ENCODE data around the gene UBE2S. TPM values are rescaled to one million over a fixed set of nuclear protein-coding genes. Genes with fewer than 3 reads are reported as not detected.

UBE2S gene
- total RNA-seq, 1 donor from 2014 or later = 38.2 TPM

DNA sequence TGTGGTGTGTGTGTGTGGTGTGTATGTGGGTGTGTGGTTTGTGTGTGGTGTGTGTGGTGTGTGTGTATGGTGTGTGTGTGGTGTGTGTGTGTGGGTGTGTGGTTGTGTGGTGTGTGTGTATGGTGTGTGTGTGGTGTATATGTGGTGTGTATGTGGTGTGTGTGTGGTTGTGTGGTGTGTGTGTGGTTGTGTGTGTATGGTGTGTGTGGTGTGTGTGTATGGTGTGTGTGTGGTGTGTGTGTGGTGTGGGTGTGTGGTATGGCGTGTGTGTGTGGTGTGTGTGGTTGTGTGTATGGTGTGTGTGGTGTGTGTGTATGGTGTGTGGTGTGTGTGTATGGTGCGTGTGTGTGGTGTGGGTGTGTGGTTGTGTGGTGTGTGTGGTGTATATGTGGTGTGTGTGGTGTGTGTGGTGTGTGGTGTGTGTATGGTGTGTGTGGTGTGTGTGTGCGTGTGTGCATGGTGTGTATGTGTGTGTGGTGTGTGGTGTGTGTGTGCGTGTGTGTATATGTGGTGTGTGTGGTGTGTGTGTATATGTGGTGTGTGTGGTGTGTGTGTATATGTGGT, 26.9 kb upstream of the UBE2S start:
- FAIRE-seq = peak; percentile 100
- Histone ChIP-seq H3K4me3 (ENCODE audit: low read depth, low read length) (no peak overlapping the region), H3K27me3 (ENCODE audit: control insufficient read depth, insufficient read depth, low read length) (peaks cover 7% of the 10 kb centered on the region), H3K36me3 (ENCODE audit: control insufficient read depth, insufficient read depth, low read length) (no peaks in the 10 kb centered on the region)
- no peak for DNase-seq (ENCODE audit: low read depth)
- TF ChIP-seq, protein P1, sequence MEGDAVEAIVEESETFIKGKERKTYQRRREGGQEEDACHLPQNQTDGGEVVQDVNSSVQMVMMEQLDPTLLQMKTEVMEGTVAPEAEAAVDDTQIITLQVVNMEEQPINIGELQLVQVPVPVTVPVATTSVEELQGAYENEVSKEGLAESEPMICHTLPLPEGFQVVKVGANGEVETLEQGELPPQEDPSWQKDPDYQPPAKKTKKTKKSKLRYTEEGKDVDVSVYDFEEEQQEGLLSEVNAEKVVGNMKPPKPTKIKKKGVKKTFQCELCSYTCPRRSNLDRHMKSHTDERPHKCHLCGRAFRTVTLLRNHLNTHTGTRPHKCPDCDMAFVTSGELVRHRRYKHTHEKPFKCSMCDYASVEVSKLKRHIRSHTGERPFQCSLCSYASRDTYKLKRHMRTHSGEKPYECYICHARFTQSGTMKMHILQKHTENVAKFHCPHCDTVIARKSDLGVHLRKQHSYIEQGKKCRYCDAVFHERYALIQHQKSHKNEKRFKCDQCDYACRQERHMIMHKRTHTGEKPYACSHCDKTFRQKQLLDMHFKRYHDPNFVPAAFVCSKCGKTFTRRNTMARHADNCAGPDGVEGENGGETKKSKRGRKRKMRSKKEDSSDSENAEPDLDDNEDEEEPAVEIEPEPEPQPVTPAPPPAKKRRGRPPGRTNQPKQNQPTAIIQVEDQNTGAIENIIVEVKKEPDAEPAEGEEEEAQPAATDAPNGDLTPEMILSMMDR (IDR thresholded peaks at IDR 0.05; ENCODE audit: insufficient read depth, low read length, severe bottlenecking) = no peak

DNA sequence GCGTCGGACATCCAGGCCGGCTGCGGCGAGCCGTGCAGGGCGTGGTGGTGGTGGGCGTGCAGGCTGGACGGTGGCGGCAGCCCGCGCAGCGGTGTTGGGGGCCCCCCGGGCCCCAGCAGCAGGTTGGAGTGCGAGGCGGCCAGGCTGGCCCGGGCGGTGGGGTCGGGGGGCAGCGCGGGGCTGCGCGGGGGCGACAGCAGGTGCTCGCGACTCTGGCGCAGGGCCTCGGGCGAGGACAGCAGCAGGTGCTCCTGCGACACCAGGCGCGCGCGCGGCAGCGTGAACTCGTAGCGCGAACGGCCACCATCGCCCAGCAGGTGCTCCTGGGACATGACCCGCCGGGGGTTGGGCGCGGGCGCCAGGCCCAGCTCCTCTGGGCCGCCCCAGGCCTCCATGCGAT, 25.7 kb upstream of the UBE2S start:
- FAIRE-seq (no peak), DNase-seq (ENCODE audit: low read depth) (no peak)
- H3K36me3 ChIP-seq (ENCODE audit: control insufficient read depth, insufficient read depth, low read length) = no peaks in the 10 kb centered on the region
- H3K27me3 ChIP-seq (ENCODE audit: control insufficient read depth, insufficient read depth, low read length) = peaks cover 2% of the 10 kb centered on the region
- TF ChIP-seq, protein P1 (IDR thresholded peaks at IDR 0.05; ENCODE audit: insufficient read depth, low read length, severe bottlenecking) = no peak
- H3K4me3 ChIP-seq (ENCODE audit: low read depth, low read length) = no peak overlapping the region

DNA sequence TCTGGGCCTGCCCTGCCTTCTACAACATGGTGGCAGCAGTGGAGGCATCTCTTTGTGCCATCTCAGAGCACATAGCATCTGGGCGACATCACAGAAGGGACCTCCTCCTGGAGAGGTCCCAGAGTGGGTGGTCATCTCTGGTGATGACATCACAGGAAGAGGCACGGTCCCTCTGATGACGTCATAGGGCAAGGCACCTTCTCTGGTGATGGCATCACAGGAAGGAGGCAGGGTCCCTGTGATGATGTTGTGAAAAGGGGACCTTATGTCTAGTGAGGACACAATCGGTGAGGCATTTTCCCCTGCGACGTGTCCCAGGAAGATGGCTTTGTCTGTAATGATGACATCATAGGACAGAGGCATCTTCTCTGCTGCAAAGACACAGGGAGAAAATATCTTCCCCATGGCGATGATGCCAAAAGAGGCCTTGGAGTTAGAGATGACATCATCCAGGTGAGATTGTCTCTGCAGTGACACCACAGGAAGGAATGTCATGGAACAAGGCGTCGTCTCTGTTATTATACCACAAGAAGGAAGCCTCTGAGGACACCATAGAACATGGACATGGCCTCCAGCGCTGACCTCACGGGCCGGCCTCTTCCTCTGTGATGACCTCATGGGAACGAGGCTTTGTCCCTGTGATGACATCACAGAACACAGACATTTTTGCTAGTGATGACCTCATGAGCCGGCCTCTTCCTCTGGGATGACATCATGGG, 24.8 kb upstream of the UBE2S start:
- FAIRE-seq (peak; percentile 66), DNase-seq (ENCODE audit: low read depth) (no peak)
- no peak overlapping the region for H3K4me3 ChIP-seq (ENCODE audit: low read depth, low read length)
- no peaks in the 10 kb centered on the region for H3K27me3 ChIP-seq (ENCODE audit: control insufficient read depth, insufficient read depth, low read length)
- TF ChIP-seq, protein P1 (IDR thresholded peaks at IDR 0.05; ENCODE audit: insufficient read depth, low read length, severe bottlenecking) = no peak
- H3K36me3 ChIP-seq (ENCODE audit: control insufficient read depth, insufficient read depth, low read length) = no peaks in the 10 kb centered on the region

DNA sequence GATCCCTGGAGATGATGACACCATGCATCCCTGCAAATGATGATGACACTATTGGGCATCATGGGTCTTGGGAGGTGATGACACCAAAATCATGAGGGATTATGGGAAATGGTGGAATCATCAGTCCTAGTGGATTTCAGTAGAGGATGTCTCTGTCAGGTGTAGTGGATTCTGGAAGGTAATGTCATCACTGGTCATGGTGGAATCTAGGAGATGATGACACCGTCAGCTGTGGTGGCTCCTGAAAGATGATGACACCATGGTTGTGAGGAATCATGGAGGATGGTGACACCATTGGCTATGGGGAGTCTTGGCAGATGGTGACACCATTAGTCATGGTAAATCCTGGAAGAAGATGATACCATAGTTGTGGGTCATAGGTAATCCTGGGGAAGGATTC, 23.6 kb upstream of the UBE2S start:
- Histone ChIP-seq H3K27me3 (ENCODE audit: control insufficient read depth, insufficient read depth, low read length) (no peaks in the 10 kb centered on the region), H3K4me3 (ENCODE audit: low read depth, low read length) (no peak overlapping the region), H3K36me3 (ENCODE audit: control insufficient read depth, insufficient read depth, low read length) (no peaks in the 10 kb centered on the region)
- TF ChIP-seq, protein P1 (IDR thresholded peaks at IDR 0.05; ENCODE audit: insufficient read depth, low read length, severe bottlenecking) = no peak
- no peak for DNase-seq (ENCODE audit: low read depth)
- FAIRE-seq = no peak

DNA sequence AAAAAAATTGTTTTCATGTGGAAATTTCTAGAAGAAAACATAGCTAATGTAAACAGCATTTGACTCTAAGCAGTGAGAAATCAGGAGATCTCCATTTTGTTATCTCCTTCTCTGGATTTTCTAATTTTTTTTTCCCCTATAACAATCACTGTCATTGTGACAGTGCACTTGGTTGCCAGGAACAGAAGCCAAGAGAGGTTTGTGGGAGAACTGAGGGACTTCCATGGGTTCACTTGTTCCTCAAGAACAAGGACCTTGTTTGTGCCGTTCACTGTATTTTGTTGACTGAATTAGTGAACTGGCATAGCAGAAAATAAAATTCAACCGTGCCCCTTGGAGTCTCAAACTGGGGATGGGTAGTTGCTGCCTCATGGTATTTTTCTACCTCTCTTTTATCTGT, 18.5 kb upstream of the UBE2S start:
- no peak for DNase-seq (ENCODE audit: low read depth)
- no peaks in the 10 kb centered on the region for H3K27me3 ChIP-seq (ENCODE audit: control insufficient read depth, insufficient read depth, low read length)
- no peak for FAIRE-seq
- TF ChIP-seq, protein P1 (IDR thresholded peaks at IDR 0.05; ENCODE audit: insufficient read depth, low read length, severe bottlenecking) = no peak
- H3K4me3 ChIP-seq (ENCODE audit: low read depth, low read length) = no peak overlapping the region
- H3K36me3 ChIP-seq (ENCODE audit: control insufficient read depth, insufficient read depth, low read length) = no peaks in the 10 kb centered on the region
